Measurements from ENCODE around the gene NOX3.

The NOX3 gene

GRCh38 chr6:155382338-155382685 is 73.3 kb downstream of the NOX3 start:
- TF ChIP-seq EZH2phosphoT487 (IDR thresholded peaks at IDR 0.05; ENCODE audit: borderline replicate concordance) (no peak), CTCF (conservative IDR thresholded peaks at IDR 0.05; ENCODE audit: low read length) (no peak)
- H3K4me2 ChIP-seq (ENCODE audit: low read depth, low read length, poor library complexity, severe bottlenecking): no peak overlapping the region
- no peak overlapping the region for H2AFZ ChIP-seq (ENCODE audit: low read length)

GRCh38 chr6:155381673-155382337 is 73.8 kb downstream of the NOX3 start:
- no peak for TF ChIP-seq EZH2phosphoT487 (IDR thresholded peaks at IDR 0.05; ENCODE audit: borderline replicate concordance)
- TF ChIP-seq CTCF (conservative IDR thresholded peaks at IDR 0.05; ENCODE audit: low read length): no peak
- Histone ChIP-seq H3K9ac (ENCODE audit: low read depth, low read length, poor library complexity, severe bottlenecking) (no peak overlapping the region), H3K4me2 (ENCODE audit: low read depth, low read length, poor library complexity, severe bottlenecking) (no peak overlapping the region), H2AFZ (ENCODE audit: low read length) (no peak overlapping the region), H3K79me2 (ENCODE audit: insufficient read depth, low read length) (no peaks in the 10 kb centered on the region), H3K36me3 (ENCODE audit: insufficient read depth, low read length) (no peaks in the 10 kb centered on the region), H3K4me1 (ENCODE audit: insufficient read depth, low read length, poor library complexity, severe bottlenecking) (no peaks in the 10 kb centered on the region), H3K4me3 (ENCODE audit: low read length, poor library complexity, severe bottlenecking) (no peak overlapping the region), H4K20me1 (ENCODE audit: insufficient read depth, low read length, poor library complexity, severe bottlenecking) (no peaks in the 10 kb centered on the region), H3K9me2 (replicated peaks; ENCODE audit: low read depth, low read length) (no peaks in the 10 kb centered on the region), H3K27me3 (ENCODE audit: insufficient read depth, low read length, poor library complexity, severe bottlenecking) (no peaks in the 10 kb centered on the region), H3F3A (ENCODE audit: low read depth) (no peaks in the 10 kb centered on the region), H3K9me3 (ENCODE audit: insufficient read depth, low read depth, low read length) (no peaks in the 10 kb centered on the region)

More at GRCh38 chr6:155382338-155382685, 73.3 kb downstream of the NOX3 start:
- no peaks in the 10 kb centered on the region for H3F3A ChIP-seq (ENCODE audit: low read depth)
- H3K9ac ChIP-seq (ENCODE audit: low read depth, low read length, poor library complexity, severe bottlenecking): no peak overlapping the region
- H3K79me2 ChIP-seq (ENCODE audit: insufficient read depth, low read length): no peaks in the 10 kb centered on the region
- H4K20me1 ChIP-seq (ENCODE audit: insufficient read depth, low read length, poor library complexity, severe bottlenecking): no peaks in the 10 kb centered on the region
- no peaks in the 10 kb centered on the region for H3K9me3 ChIP-seq (ENCODE audit: insufficient read depth, low read depth, low read length)
- H3K36me3 ChIP-seq (ENCODE audit: insufficient read depth, low read length): no peaks in the 10 kb centered on the region
- no peaks in the 10 kb centered on the region for H3K27me3 ChIP-seq (ENCODE audit: insufficient read depth, low read length, poor library complexity, severe bottlenecking)
- no peaks in the 10 kb centered on the region for H3K4me1 ChIP-seq (ENCODE audit: insufficient read depth, low read length, poor library complexity, severe bottlenecking)
- no peaks in the 10 kb centered on the region for H3K9me2 ChIP-seq (replicated peaks; ENCODE audit: low read depth, low read length)
- no peak overlapping the region for H3K4me3 ChIP-seq (ENCODE audit: low read length, poor library complexity, severe bottlenecking)

- Histone ChIP-seq H3K36me3 (ENCODE audit: insufficient read depth, low read length) (no peaks in the 10 kb centered on the region), H4K20me1 (ENCODE audit: insufficient read depth, low read length, poor library complexity, severe bottlenecking) (no peaks in the 10 kb centered on the region), H3K27me3 (ENCODE audit: insufficient read depth, low read length, poor library complexity, severe bottlenecking) (no peaks in the 10 kb centered on the region), H2AFZ (ENCODE audit: low read length) (no peak overlapping the region), H3K4me2 (ENCODE audit: low read depth, low read length, poor library complexity, severe bottlenecking) (no peak overlapping the region), H3F3A (ENCODE audit: low read depth) (no peaks in the 10 kb centered on the region), H3K9ac (ENCODE audit: low read depth, low read length, poor library complexity, severe bottlenecking) (no peak overlapping the region), H3K4me3 (ENCODE audit: low read length, poor library complexity, severe bottlenecking) (no peak overlapping the region), H3K79me2 (ENCODE audit: insufficient read depth, low read length) (no peaks in the 10 kb centered on the region), H3K9me3 (ENCODE audit: insufficient read depth, low read depth, low read length) (no peaks in the 10 kb centered on the region), H3K9me2 (replicated peaks; ENCODE audit: low read depth, low read length) (no peaks in the 10 kb centered on the region), H3K4me1 (ENCODE audit: insufficient read depth, low read length, poor library complexity, severe bottlenecking) (no peaks in the 10 kb centered on the region)
- TF ChIP-seq EZH2phosphoT487 (IDR thresholded peaks at IDR 0.05; ENCODE audit: borderline replicate concordance) (no peak), CTCF (conservative IDR thresholded peaks at IDR 0.05; ENCODE audit: low read length) (no peak)
Measured at GRCh38 chr6:155380666-155381332, 74.8 kb downstream of the NOX3 start.
